NCI-H460 (cell line): ENCODE measurements around the gene C10orf95. TPM values are rescaled to one million over a fixed set of nuclear protein-coding genes. Genes with fewer than 3 reads are reported as not detected.
"Not testable (repeated sequence)": the region's sequence is repeated elsewhere in the genome, so short reads cannot be mapped to it uniquely, and the experiment has no call there.

Experiments used
- DNase-seq: peaks from one replicate; pipeline ENCODE4 v3.0.0-alpha.2; 2016; ENCODE audit warnings: low read depth; ENCODE audit errors: extremely low read depth
- polyA plus RNA-seq: library from polyadenylated mRNA; depleted of rRNA; stranded (reverse); fragments of >200 nt; gene quantifications from 2 replicates; pipeline ENCODE4 v1.2.3, GENCODE V29; 2014; cell fraction: nucleus; rRNA removed
- total RNA-seq: library from RNA; depleted of rRNA; stranded (reverse); fragments of >200 nt; shearing (Covaris generic); gene quantifications from 2 replicates; pipeline ENCODE4 v1.2.3, GENCODE V29; 2014; rRNA removed

The C10orf95 gene
- 0.37 and 0.55 TPM in 2 replicates for total RNA-seq
- 0.11 and 0.60 TPM in 2 replicates for polyA plus RNA-seq

GRCh38 chr10:102451105-102451969 is at the start of gene C10orf95:
Gene C10orf95, minus strand, starts transcription at chr10:102451543. Its CDS starts 450 bp downstream, at chr10:102451093.
- DNase-seq = no peak

GRCh38 chr10:102500686-102501085 is 49.3 kb upstream of the C10orf95 start:
- DNase-seq = not testable (repeated sequence)

GRCh38 chr10:102499356-102499755 is 48.0 kb upstream of the C10orf95 start:
- DNase-seq = no peak

- no peak for DNase-seq
Measured at GRCh38 chr10:102497545-102497944, 46.2 kb upstream of the C10orf95 start.

- no peak for DNase-seq
Measured at GRCh38 chr10:102493771-102494170, 42.4 kb upstream of the C10orf95 start.

- DNase-seq = no peak
Measured at GRCh38 chr10:102492983-102493382, 41.6 kb upstream of the C10orf95 start.

- DNase-seq = no peak
Measured at GRCh38 chr10:102492344-102492939, 41.1 kb upstream of the C10orf95 start.

- no peak for DNase-seq
Measured at GRCh38 chr10:102491136-102491535, 39.8 kb upstream of the C10orf95 start.

GRCh38 chr10:102485093-102485784 is 33.9 kb upstream of the C10orf95 start:
- no peak for DNase-seq

GRCh38 chr10:102484021-102484420 is 32.7 kb upstream of the C10orf95 start:
- DNase-seq = no peak

- no peak for DNase-seq
Measured at GRCh38 chr10:102480396-102480795, 29.1 kb upstream of the C10orf95 start.

GRCh38 chr10:102479651-102480050 is 28.3 kb upstream of the C10orf95 start:
- no peak for DNase-seq

- no peak for DNase-seq
Measured at GRCh38 chr10:102476466-102477141, 25.3 kb upstream of the C10orf95 start.

- DNase-seq = no peak
Measured at GRCh38 chr10:102475451-102476040, 24.2 kb upstream of the C10orf95 start.

GRCh38 chr10:102473445-102474331 is 22.3 kb upstream of the C10orf95 start:
- no peak for DNase-seq

GRCh38 chr10:102470579-102471546 is 19.5 kb upstream of the C10orf95 start:
- DNase-seq = no peak

- DNase-seq = no peak
Measured at GRCh38 chr10:102468683-102469082, 17.3 kb upstream of the C10orf95 start.

- DNase-seq = no peak
Measured at GRCh38 chr10:102467971-102468438, 16.7 kb upstream of the C10orf95 start.
